ENCODE measurements around the gene SMARCA2. TPM values are rescaled to one million over a fixed set of nuclear protein-coding genes. Genes with fewer than 3 reads are reported as not detected.
A peak's percentile ranks its signal among the peaks of the same experiment; 100 is the strongest.

The SMARCA2 gene
- total RNA-seq, 2 donors from 2014 or later: 63.8 to 109 TPM

DNA sequence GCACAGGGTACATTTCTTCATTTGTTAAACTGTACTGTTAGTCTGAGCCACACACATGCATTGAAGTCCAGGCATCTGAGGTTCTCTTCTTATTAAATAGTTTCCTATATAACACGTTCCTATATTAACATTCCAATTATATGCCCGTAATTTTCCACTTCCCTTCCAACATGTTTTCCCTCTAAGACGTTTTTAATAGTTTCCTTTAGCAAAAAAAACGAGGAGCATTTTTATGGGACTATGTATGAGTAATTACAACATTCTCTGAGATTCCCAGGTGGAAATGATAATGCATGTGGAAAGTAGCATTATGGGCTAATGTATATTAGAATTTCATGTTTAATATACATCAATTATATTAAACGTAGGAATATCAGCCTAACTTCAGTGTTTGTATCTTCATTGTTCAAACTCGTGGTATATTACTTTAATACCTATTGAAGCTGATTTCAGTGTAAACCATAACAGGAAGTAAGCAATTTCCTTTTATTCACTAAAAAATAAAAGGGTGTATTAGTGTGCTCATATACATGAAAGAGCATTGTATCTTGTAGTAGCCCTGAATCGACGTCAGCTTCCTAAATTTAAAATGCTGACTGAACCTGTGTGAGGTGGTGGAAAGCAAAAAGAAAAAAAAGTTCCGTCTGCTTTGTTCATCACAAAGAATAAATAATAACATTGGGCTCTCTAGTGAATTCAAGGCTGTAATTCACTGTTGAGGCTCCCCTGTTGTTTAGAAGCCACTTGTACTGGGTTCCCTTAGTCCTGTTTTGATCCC is 11.3 kb downstream of the SMARCA2 start:
- no peak for DNase-seq (ENCODE audit: low spot score)
- no peaks in the 10 kb centered on the region for H3K9me3 ChIP-seq
- H3K4me1 ChIP-seq: peaks cover 0 to 92% of the 10 kb centered on the region in 2 donors
- no peaks in the 10 kb centered on the region for H3K27me3 ChIP-seq
- peaks cover 9% of the 10 kb centered on the region for H3K36me3 ChIP-seq
- TF ChIP-seq, protein P1, sequence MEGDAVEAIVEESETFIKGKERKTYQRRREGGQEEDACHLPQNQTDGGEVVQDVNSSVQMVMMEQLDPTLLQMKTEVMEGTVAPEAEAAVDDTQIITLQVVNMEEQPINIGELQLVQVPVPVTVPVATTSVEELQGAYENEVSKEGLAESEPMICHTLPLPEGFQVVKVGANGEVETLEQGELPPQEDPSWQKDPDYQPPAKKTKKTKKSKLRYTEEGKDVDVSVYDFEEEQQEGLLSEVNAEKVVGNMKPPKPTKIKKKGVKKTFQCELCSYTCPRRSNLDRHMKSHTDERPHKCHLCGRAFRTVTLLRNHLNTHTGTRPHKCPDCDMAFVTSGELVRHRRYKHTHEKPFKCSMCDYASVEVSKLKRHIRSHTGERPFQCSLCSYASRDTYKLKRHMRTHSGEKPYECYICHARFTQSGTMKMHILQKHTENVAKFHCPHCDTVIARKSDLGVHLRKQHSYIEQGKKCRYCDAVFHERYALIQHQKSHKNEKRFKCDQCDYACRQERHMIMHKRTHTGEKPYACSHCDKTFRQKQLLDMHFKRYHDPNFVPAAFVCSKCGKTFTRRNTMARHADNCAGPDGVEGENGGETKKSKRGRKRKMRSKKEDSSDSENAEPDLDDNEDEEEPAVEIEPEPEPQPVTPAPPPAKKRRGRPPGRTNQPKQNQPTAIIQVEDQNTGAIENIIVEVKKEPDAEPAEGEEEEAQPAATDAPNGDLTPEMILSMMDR (IDR thresholded peaks at IDR 0.05): no peak
- no peak overlapping the region for H3K4me3 ChIP-seq
- H3K27ac ChIP-seq: peak overlapping the region; percentile 77 to 80

DNA sequence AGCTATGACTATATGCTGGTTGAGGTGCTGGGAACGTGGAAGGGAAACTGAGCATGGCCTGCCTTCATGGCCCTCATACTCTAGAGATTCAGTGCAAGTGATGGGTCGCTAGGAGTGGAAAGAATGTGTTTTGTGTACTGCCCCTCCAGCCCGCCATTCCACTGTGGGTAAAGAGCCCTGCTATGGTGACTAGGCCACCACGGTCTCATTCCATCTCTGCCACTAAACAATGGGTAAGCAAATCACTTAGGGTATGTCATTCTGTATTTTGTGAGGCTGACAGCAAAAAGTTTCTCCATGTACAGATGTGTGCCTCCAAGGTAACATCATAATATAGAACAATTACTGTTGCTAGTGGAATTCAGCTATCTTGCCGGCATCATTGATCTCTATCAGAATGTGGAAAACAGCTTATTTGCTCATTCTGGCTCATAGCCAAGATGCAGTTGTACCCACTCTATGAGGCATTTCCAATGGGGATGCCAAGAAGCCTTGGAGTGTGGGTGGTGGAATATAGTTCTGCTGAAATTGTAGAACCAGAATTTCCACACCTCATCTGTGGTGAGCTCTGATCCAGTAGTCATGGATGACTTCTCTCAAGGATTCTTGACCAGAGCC is 12.5 kb downstream of the SMARCA2 start:
- Histone ChIP-seq H3K4me1 (peaks cover 0 to 86% of the 10 kb centered on the region in 2 donors), H3K36me3 (peaks cover 11% of the 10 kb centered on the region), H3K9me3 (no peaks in the 10 kb centered on the region), H3K27me3 (no peaks in the 10 kb centered on the region), H3K4me3 (no peak overlapping the region), H3K27ac (peak overlapping the region in 1 of 2 donors; percentile 80)
- TF ChIP-seq, protein P1 (IDR thresholded peaks at IDR 0.05): no peak
- DNase-seq (ENCODE audit: low spot score): no peak

DNA sequence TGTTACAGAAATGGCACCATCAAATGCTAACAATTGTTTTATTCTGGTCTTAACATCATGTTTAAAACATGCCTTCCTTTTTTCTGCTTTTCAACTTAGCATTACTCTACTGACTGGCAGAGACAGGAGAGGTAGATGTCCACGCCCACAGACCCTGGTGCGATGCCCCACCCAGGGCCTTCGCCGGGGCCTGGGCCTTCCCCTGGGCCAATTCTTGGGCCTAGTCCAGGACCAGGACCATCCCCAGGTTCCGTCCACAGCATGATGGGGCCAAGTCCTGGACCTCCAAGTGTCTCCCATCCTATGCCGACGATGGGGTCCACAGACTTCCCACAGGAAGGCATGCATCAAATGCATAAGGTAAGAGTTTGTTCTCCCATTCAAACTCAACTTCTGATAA is 13.7 kb downstream of the SMARCA2 start:
- Histone ChIP-seq H3K9me3 (no peaks in the 10 kb centered on the region), H3K36me3 (peaks cover 24% of the 10 kb centered on the region), H3K4me1 (peaks cover 0 to 74% of the 10 kb centered on the region in 2 donors), H3K27me3 (no peaks in the 10 kb centered on the region), H3K4me3 (no peak overlapping the region), H3K27ac (no peak overlapping the region)
- DNase-seq (ENCODE audit: low spot score): no peak
- TF ChIP-seq, protein P1 (IDR thresholded peaks at IDR 0.05): no peak

DNA sequence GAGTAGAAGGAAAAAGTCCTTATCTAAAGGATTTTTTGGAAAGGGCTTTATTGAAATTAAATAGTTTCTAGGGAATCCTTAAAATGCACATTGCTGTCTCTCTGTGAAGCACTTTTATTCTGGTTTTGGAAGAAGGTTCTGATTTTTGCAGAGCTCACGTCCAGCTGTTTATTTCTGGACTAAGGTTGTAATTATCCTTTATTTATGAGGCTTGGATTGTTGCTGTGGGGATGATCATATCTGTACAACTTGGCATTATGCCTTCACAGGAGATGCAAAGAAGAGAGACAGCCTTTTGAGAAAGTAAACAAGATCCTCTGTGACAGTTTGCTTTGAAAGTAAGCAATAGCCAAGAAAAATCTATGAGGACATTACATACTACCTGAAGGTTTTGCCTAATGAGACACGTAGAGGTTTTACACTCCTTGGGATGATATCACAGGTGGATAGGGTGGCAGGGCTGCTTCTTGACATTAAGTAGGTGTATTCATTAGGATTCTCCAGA is 14.6 kb downstream of the SMARCA2 start:
- Histone ChIP-seq H3K27ac (no peak overlapping the region), H3K4me3 (no peak overlapping the region), H3K9me3 (no peaks in the 10 kb centered on the region), H3K4me1 (peaks cover 0 to 65% of the 10 kb centered on the region in 2 donors), H3K36me3 (peaks cover 32% of the 10 kb centered on the region), H3K27me3 (no peaks in the 10 kb centered on the region)
- no peak for DNase-seq (ENCODE audit: low spot score)
- TF ChIP-seq, protein P1 (IDR thresholded peaks at IDR 0.05): no peak

DNA sequence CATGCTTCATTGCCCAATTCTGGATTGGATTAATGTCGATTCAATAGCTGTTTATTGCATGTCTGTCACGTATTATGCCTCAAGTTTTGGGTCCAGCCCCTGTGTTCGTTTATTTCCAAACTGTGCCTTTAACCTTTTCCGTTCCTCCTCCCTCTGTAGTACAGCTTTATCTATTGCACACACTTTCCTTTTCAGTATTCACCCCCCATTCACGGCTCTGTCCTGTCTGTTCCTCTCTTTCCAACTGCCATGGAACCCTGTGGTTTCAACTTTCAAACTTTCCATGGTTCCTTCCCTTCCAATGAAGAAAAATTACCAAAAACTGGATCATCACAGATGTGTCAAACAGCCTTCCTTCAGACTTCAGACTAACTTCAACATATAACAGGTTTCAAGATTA is 17.1 kb downstream of the SMARCA2 start:
- peaks cover 36% of the 10 kb centered on the region for H3K36me3 ChIP-seq

More for the DNA sequence above, 17.1 kb downstream of the SMARCA2 start:
- no peaks in the 10 kb centered on the region for H3K27me3 ChIP-seq
- TF ChIP-seq, protein P1 (IDR thresholded peaks at IDR 0.05): no peak
- no peak overlapping the region for H3K27ac ChIP-seq
- H3K9me3 ChIP-seq: no peaks in the 10 kb centered on the region
- no peak overlapping the region for H3K4me3 ChIP-seq
- H3K4me1 ChIP-seq: peaks cover 0 to 40% of the 10 kb centered on the region in 2 donors
- DNase-seq (ENCODE audit: low spot score): no peak

Measured in right atrium auricular region (tissue), 2 donors.